Forelimb muscle (tissue), 1 donor: Measurements from ENCODE around the gene LRP1. TPM values are rescaled to one million over a fixed set of nuclear protein-coding genes. Genes with fewer than 3 reads are reported as not detected.
"Not testable (repeated sequence)": the region's sequence is repeated elsewhere in the genome, so short reads cannot be mapped to it uniquely, and the experiment has no call there.

ENCODE experiments used
- DNase-seq: peaks from one replicate; pipeline ENCODE4 v3.0.0-alpha.2; 2013; ENCODE audit warnings: low read depth
- polyA plus RNA-seq: library from polyadenylated mRNA; unstranded; fragments of 120-200 nt; gene quantifications from one replicate; pipeline ENCODE4 v1.2.1, GENCODE V29; 2013; ENCODE audit not compliant: insufficient read length

The LRP1 gene
- polyA plus RNA-seq, 1 donor = 95.2 TPM

DNA sequence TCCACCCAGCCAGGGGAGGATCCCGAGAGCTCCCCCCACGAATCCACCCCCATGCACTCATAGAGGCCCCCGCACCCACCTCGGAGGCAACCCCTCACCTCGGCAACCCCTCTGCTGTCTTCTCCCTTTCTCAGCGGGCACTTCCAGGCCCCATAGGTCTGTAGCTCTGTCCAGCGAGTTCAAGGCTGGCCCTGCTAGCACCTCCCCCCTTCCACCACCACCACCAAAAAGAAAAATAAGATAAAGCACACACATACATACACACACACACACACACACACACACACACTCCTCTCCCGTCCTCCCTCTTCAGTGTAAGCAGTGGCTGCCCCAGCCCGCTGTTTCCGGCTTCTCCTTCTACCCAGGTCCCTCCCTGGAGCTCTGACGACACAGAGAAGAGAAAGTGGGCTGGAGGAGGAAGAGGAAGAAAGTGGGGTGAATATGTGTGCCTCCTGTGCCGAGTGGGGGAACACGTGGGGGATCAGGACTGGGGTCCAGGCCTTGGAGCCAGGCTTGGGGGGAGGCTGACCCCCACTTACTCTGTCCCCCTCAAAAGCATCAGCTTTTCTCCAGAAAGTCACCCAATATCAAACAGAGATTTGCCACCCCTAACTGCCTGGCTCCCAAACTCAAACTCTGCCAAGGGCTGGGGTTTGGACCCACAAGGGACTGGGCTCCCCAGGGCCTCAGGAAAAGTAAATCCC lies 17.1 kb upstream of the LRP1 start, which contains the start of gene STAT6:
Gene STAT6, minus strand, starts transcription at position 332 of the 704 bp plus-strand sequence. CDS start 3,084 bp downstream, outside the sequence.
- DNase-seq = no peak

DNA sequence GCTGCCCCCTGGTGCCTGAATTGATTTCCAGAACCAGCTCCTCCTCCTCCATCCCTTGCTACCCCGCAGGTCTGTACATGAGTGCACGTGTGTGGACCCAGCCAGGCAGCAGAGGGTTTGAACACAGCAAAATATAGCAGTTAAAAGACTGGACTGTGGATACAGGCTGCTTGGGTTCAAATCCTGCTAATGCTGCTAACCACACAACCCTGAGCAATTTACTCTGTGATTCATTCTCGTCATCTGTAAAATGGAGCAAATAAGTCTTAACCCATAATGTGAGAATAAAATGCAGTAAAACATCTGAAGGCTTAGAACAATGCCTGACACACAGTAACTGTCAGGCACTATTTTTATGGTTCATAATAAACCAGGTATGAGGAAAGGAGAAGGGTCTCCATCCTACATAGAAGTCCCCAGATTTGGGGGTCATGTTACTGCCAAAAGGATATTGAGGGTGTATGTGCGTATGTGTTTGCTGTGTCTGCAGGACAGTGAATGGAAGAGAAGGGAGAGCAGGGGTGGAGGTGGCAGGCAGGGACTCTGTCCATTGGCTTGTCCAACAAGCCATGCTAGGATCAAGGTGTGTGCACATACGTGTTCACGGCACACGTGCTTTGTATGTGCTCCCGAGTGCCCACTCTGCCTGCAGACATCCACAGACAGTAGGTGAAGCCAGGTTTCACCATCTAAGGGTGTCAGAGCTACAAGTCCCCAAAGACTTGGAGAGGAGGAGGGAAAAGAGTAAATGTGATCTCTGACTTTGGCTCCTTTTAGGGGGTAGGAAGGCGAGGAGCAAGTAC lies 15.6 kb upstream of the LRP1 start:
- no peak for DNase-seq

DNA sequence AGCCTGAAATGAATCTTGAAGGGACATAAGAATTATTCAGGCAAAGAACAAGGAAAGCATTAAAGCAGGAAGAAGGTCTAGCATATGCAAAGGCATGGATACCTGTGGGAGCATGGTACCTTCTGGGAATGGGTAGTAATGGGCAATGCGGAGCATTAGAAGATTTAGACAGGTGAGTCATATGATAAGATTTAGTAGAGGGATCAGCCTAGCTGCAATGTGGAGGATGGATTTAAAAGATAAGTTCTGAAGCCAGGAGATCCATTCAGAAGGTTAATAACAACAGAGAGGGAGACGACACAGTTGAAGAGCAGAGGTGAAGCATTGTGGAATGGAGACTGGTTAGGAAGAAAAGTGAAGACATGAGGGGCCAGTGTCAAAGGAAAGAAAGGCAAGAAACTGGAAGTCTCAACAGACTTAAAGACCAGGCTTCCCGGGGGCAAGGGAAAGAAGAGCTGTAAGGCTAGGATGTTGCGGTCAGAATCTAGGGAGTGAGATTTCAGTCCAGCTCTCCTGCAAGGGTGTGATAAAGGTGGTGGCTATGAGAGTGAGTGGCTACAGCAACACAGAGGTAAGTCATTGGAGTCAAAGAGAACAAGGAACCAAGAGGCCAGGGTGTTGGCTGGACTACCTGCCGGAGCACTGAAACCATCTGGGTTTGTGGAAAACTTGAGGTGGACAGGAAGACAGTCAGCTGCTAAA lies 11.6 kb upstream of the LRP1 start:
- no peak for DNase-seq

DNA sequence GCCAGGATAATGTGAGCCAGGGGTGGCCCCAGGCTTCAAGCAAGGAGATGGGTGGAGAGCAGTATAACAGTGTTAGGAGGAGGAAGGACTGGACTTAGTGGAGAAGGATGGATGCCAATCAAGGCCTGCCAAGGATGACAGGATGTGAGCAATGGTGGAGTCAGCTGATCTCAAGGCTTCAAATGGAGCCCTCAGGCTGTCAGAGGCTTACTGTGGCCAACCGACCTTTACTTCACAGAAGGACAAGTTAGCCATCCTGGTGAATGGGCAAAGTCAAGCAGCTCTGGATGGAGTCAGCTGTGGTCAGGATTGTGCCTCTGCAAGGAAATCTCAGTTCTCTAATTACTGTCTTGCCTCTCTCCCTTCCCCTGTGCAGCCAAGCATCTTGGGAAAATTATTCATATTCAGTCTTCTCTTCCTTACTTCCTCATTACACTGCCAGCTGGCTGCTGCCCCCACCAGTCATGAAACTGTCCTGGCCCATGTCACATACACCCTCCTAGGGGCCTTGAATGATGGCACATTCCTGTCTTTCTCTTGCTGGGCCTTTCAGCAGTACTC lies 9.5 kb upstream of the LRP1 start:
- no peak for DNase-seq

DNA sequence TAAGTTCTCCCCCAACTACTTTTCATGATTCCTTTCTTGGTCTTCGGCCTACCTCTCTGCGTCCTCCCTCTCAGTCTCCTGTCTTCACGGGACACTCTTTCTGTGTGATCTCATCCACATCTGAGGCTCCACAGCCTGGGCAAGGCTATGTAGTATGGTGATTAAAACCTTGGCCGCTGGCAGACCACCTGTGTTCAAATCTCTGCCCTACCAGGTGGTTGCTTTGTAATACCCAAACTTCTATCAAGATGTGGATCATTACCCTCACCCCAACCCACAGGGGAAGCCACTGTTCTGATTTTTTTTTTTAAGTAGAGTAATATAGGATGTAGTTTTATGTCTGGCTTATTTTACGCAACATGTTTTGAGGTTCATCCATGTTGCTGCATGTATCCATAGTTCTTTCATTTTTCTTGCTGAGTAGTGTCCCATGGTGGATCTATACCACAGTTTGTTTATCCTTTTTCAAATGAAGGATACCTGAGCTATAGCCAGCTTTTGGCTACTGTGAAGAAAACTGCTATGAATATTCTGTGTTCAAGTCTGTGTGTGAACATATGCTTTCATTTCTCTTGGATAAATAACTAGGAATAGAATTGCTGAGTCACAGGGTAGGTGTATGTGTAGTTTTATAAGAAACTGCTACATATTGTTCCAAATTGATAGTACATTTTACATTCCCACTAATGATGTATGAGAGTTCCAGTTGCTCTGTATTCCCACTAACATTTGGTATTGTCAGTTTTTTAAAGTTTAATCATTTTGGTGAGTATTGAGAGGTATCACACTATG lies 8.8 kb upstream of the LRP1 start:
- no peak for DNase-seq

DNA sequence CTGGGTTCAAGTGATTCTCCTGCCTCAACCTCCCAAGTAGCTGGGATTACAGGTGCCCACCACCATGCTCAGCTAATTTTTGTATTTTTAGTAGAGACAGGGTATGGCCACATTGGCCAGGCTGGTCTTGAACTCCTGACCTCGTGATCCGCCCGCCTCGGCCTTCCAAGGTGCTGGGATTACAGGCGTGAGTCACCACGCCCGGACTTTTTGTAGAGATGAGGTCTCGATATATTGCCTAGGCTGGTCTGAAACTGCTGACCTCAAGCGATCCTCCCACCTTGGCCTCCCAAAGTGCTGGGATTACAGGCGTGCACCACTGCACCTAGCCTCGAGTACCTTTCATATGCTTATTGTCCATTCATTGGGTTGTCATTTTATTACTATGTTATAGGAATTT lies 7.6 kb upstream of the LRP1 start:
- DNase-seq = not testable (repeated sequence)

DNA sequence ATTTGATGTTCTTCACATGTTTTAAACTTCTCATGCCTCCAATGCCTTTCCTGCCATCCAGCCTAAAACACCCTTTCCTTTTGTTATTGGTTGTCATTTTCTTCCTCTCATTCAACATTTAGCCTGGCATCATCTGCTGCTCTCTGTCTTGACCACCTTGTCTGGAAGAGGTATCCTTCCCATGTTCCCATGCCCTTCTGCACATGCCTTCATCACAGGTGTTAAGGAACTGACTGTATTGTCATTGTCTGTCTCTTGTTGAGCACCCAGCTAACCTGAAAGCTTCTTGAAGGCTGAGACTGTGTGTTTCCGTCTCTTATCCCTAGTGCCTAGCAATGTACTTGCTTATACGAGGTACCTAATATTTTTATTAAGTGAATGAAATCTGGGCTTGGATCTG lies 4.5 kb upstream of the LRP1 start:
- no peak for DNase-seq

DNA sequence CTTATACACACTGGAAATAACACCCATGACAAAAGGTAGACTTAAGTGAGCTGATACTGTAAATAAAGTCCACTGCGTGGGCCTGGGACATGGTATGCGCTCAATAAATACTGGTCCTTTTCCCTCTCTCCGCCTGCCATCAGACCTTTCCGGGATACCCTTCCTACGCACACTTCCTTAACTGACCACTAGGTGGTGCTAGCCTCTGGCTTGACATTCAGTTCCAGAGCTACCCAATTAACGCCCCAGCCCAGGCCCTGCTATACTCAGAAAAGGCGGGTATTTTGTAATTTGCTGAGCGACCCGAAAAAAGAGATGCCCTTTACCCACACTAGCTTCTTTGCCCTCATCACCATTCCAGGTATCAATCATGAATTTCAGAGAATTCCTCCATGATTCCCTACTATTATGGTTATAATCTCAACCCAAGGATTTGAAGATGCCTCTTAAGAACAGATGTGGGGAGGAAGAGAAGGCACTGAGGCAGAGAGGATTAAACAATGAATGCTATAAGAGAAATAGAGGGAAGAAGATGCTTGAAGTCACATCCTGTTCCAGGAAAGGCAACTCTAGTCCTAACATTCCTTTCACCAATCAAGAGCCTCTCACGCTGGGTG lies 3.9 kb upstream of the LRP1 start:
- DNase-seq = peak; percentile 59

DNA sequence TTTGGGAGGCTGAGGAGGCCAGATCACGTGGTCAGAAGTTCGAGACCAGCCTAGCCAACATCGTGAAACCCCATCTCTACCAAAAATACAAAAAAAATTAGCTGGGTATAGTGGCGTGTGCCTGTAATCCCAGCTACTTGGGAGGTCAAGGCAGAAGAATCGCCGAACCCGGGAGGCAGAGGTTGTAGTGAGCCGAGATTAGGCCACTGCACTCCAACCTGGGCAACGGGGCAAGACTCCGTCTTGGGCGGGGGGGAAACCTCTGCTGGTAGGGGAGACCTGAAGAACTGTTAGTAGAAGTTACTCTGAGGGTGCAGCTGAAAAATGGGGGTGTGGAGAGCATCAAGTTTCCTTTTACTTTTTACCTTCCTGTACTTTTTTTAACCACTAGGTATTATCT lies 2.2 kb upstream of the LRP1 start:
- DNase-seq = no peak

DNA sequence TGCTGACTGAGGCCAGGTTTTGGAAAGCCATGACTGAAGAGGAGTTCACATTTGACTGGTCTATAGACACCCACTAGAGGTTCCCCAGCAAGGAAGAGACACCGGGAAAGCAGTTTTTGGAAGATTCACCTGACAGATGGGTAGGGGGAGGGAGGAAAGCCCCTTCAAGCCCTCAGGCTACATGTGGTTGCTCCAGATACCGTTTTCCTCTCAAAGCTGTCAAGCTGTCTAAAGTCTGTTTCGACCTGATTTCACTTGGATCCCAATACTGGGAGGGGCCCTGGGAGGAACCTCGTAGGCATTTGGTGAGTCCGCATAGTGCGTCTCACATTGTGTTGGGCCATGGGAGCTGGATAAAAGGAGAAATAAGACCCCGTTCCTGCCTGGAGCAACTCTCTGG lies 1.7 kb upstream of the LRP1 start:
- DNase-seq = no peak

DNA sequence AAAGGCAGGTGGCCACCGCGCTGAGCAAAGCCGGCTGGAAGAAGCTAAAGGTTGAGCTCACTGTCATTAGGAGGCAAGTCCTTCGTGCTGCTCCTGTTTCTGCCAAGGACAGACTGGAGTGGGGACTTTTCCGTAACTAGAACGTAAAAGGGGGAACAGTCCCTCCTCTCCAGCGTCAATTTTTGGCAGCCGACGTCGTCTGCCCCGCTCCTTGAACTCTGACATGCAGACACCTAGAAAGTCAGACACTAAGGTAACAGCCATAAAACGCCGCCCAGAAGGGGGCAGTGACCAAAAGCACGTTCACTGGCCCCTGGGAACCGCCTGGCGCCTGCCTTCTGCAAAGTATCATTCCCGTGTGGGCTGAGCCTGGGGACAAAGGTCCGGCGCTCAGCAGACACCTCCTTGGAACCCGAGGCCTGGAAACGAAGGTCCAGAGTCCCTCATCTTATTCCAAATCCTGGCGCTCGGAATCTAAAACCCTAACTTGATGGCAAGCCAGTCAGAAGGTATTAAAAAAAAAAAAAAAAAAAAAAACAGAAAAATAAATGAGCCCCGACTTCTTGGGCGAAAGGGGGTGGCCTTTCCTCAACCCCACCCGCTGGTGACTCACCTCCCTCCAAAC lies 1.1 kb upstream of the LRP1 start:
- no peak for DNase-seq

DNA sequence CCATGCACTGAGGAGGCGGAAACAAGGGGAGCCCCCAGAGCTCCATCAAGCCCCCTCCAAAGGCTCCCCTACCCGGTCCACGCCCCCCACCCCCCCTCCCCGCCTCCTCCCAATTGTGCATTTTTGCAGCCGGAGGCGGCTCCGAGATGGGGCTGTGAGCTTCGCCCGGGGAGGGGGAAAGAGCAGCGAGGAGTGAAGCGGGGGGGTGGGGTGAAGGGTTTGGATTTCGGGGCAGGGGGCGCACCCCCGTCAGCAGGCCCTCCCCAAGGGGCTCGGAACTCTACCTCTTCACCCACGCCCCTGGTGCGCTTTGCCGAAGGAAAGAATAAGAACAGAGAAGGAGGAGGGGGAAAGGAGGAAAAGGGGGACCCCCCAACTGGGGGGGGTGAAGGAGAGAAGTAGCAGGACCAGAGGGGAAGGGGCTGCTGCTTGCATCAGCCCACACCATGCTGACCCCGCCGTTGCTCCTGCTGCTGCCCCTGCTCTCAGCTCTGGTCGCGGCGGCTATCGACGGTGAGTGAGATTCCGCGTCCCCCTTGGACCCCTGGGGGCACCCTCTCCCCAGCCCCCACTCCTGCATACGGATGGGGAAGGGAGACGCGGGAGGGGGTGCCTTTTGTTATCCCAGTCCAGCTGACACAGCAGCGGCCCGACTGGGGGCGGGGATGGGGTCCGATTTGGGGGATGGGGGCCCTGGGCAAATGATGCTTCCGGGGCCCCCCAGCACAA lies 400 bp downstream of the LRP1 start:
- no peak for DNase-seq

DNA sequence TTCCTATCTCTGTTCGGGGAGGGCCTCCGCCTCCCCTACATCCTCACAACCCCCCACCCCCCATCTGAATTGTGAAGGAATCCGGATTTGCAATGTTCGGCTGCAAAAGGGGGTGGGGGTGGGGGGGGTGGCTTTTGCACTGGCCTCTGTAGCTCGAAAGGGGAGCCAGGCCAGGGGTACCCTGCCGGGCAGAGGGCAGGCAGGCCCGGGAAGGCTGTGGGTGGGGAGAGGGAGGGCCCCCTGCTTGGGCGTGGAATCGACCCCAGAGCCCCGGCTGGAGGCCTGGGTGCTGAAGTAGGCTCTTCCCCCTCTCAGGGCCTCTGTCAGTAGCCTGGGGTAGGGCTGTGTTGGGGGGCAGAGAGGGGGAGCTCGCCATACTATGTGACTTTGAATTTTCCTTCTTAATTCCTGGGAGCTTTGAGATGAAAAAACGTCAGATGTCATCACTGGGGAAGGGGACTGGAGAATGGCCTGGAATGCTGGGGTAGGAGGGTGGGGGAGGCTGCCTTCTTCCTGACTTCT lies 1.1 kb downstream of the LRP1 start:
- no peak for DNase-seq

DNA sequence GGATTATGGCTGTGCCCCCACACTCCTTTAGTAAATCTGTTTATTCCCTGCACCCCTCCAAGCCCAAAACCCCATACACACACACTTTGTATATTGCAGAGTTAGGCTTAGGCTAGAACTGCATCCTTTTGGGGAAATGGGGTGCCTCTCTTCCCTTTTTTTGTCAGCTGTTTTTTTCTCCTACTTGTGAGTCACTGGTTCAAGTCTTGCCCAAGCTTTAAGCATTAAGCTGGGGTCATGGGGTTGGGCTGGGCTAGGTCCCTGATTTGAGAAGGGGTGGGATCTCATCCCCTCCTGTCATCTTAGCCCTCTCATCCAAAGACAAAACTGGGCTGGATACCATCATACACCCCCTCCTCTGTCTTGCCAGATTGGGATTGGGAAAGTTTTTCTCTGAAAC lies 1.6 kb downstream of the LRP1 start:
- no peak for DNase-seq

DNA sequence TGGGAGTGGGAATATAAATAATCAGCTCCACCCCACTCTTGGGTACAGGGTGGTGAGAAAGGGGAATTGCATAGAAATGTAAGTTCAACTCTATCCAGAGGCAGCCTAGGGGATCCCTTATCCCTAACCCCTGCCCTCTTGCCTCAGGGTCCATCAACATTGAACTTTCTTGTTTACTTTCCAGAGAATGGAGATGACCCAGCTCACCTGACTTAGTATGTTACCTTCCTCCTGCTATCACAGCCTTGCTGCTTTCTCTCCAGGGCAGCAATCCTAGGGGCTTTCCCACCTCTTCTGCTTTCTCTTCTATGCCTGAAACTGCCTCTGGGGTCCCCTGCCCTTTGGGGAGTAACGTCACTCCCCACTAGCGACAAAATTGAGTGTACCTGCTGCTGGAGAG lies 2.7 kb downstream of the LRP1 start:
- DNase-seq = no peak

DNA sequence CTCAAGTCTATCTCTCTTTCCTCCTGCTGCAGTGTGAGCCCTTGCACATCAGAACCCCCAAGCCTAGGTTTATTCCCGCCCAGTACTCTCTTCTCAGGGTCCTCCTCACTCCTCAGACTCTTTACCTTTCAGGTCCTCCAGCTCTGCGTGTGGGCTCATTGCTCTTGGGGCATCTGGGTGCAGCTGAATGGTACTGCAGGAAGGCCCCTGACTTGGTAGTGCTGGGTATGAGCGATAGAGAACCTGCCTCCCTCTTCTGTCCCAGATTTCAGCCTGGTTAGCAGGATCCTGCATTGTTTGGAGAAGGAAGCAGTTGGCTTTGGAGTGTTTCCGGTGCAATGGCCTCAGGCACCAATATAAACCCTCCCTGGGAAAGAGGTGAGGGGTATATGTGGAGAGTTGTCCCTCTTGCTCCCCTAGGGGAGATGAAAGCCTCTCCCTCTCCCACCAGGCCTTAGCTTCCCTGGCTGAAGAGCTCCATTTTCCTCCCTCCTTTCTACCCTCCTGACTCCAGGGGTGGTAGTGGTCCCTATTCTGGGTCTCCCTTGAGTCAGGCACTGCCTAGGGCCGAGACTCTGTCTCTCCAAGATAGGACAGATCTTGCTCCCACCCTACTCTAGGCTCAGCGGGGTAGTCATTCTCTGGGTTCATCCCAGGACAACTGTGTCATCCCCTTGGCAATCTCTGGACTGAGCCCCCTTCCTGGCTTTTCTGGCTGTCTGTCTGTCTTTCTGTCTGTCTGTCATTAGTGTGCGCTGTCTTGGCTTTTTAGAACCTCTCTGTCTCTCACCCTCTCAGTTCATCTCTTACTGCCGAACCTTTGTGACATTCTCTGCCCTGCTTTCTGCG lies 3.8 kb downstream of the LRP1 start:
- no peak for DNase-seq

DNA sequence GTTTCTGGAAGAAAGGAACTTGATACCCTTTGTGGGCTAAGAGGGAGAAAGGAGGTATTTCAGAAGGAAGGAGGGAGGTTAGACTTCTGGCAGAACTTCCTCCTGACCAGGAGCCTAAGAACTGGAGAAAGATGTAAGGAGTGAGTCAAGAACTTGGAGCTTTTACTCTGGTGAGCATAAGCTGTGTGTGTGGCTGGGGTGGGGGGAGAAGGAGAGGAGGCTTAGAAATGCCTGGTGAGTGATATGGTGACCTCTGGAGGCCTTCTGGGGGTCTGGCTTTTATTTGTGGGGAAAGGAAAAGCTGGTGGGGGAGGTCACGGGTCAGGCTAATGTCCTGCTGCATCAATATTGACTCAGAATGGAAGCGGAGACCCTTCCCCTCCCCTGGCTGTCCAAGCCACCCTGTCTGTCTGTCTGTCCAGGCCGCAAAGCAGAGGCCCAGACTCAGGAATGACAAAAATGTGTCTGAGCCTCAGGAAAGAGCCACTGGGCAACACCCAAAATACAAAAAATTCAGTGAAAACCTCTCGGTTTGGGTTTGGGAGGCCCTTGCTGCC lies 4.8 kb downstream of the LRP1 start:
- no peak for DNase-seq

DNA sequence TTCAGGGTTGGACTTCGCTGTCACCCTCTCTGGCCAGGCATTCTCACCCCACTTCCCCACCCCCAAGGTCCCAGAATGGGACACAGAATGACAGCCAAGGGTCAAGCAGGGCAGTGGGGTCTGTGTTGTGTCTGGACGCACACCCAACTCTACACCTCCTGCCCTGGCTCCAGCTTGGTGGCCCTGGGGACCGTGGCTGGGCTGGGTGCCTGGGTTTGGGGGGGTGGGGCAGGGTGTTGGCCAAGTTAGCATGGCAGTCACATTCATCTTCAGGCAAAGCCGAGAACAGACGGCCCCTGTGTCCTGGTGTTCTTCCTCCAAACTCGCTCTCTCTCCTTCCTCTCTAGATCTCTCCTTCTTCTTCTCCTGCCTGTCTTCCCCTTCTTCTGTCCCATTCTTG lies 5.6 kb downstream of the LRP1 start:
- DNase-seq = no peak
